ENCODE measurements around the gene SLF2.

SLF2 gene

DNA sequence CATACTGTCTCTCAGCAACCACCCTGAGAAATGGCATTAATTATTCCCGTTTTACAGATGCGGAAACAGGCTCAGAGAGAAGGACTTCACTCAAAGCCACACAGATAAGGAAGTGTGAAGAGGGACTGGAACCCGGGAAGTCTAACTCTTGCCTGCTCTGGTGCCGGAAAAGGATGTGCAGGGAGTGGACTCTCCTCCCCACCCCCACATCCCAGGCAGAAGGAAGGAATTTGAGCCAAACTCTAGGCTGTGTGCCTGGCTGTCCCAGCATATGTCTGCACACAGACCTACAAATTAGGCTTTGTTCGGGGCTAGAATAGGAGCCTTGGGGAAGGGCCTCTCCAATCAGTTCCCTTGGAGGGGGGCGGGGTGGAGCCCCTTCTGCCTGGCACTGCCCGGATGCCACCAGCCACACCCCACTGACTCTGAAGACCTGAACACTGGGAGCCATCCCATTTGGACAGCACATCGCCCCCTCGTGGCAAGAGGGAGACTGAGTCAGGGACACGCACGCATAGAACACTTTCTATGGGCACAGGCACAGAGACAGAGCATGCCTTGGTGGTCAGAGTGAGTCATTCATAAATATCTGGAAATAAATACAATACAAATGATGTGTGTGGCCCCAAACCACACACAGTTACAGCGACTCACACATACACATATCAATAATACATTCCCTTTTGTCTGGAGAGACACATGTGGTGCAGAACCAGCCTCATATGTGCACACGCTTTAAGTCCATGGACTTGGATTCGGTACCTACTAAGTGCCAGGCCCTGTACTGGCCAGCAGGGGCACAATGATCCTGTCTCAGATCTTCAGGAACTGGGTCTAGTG, 100.0 kb downstream of the SLF2 start:
- no peaks in the 10 kb centered on the region for H3K36me3 ChIP-seq (ENCODE audit: insufficient read depth, low read length)
- no peak overlapping the region for H3K27ac ChIP-seq (ENCODE audit: low read depth, low read length)
- WGBS: 46% methylated on average over 13 of the region's 14 CpGs
- H3K4me3 ChIP-seq (ENCODE audit: low read length): no peak overlapping the region
- H3K9me3 ChIP-seq (ENCODE audit: insufficient read depth, low read depth, low read length): no peaks in the 10 kb centered on the region
- H3K4me1 ChIP-seq (ENCODE audit: insufficient read depth, low read length): no peaks in the 10 kb centered on the region
- H3K9ac ChIP-seq (ENCODE audit: low read depth, low read length): no peak overlapping the region
- H3K27me3 ChIP-seq (ENCODE audit: insufficient read depth, low read length): peaks cover 32% of the 10 kb centered on the region

DNA sequence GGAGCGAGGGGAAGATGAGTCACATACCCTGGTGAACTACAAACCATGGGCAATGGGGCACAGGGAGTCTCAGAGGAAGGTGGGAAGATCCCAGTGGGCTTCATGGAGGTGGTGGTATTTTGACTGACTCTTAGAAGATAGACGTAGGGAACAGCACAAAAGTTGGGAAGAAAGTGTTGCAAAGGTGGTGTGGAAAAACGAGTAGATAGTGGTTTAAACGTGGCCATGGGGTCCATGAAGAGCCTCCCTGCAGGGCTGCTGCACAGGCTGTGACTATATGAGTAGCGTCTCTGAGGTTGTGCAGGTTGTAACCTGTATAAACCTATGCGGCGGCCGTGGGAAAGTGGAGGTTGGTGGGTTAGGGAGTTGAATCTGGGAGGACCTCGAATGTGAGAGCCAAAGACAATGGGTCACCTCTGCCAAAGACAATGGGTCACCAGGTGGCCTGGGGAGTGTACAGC, 100.6 kb downstream of the SLF2 start:
- WGBS: 70% methylated on average over 9 of the region's 9 CpGs
- Histone ChIP-seq H3K4me1 (ENCODE audit: insufficient read depth, low read length) (no peaks in the 10 kb centered on the region), H3K9ac (ENCODE audit: low read depth, low read length) (no peak overlapping the region), H3K36me3 (ENCODE audit: insufficient read depth, low read length) (no peaks in the 10 kb centered on the region), H3K27ac (ENCODE audit: low read depth, low read length) (no peak overlapping the region), H3K9me3 (ENCODE audit: insufficient read depth, low read depth, low read length) (no peaks in the 10 kb centered on the region), H3K4me3 (ENCODE audit: low read length) (no peak overlapping the region), H3K27me3 (ENCODE audit: insufficient read depth, low read length) (peaks cover 39% of the 10 kb centered on the region)

DNA sequence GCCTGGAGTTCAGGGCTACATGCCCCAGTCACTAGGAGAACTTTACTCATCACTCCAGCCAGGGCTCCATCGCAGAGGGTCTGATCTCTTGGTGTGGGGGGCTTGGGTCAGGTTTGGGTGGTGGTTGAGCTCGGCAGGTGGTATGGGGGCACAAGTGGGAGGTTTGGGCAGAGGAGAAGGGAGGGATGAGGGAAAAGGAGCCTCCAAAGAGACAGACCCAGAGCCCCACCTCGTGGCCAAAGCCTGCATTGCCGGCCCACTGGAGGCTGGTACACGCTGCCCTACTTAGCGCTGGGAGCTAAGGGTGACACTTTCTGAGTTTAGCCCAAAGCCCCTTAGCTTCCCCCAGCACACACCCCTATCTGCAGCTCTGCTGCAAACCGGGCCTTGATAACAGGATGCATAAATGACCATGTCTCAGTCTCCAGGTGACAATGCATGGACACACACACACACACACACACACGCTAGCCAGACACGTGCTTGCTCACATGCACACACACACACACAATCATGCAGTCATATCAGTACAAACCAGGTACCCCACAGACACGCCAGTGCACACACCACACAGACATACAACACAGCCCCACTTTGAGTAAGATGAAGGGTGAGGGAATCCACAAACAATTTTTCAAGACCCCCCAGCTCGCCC, 101.6 kb downstream of the SLF2 start:
- Histone ChIP-seq H3K36me3 (ENCODE audit: insufficient read depth, low read length) (no peaks in the 10 kb centered on the region), H3K4me3 (ENCODE audit: low read length) (no peak overlapping the region), H3K27ac (ENCODE audit: low read depth, low read length) (no peak overlapping the region), H3K4me1 (ENCODE audit: insufficient read depth, low read length) (no peaks in the 10 kb centered on the region), H3K9me3 (ENCODE audit: insufficient read depth, low read depth, low read length) (no peaks in the 10 kb centered on the region), H3K9ac (ENCODE audit: low read depth, low read length) (no peak overlapping the region), H3K27me3 (ENCODE audit: insufficient read depth, low read length) (peaks cover 48% of the 10 kb centered on the region)
- 28% methylated on average over 10 of the region's 11 CpGs for WGBS
